Endothelial cell of umbilical vein (primary cell): ENCODE results near the gene DENND1C. TPM values are rescaled to one million over a fixed set of nuclear protein-coding genes. Genes with fewer than 3 reads are reported as not detected.

Experiments used
- BruUV-seq: library from RNA; stranded (reverse); fragments of 400-500 nt; replicated peaks from 2 replicates; lab custom pipeline; 2021; lab: Mats Ljungman, UMichigan
- CTCF ChIA-PET: fragments of 300-600, 350-600 bp; sonication (Branson Sonifier 250); formaldehyde crosslinking; loops from one replicate; lab custom pipeline; 2021; ENCODE audit warnings: antibody characterized with exemption, inconsistent platforms; lab: Charles Lee
- POLR2A ChIA-PET: fragments of 300-600, 350-600 bp; sonication (Branson Sonifier 250); formaldehyde crosslinking; loops from one replicate; lab custom pipeline; 2021; ENCODE audit warnings: antibody characterized with exemption, inconsistent platforms; lab: Charles Lee
- DNase-seq: peaks from one replicate; pipeline ENCODE4 v3.0.0-alpha.2; 2011; ENCODE audit warnings: low read depth, low spot score
- FAIRE-seq: peaks from 2 replicates; lab custom pipeline; 2011; peaks lifted over from hg19 to GRCh38; lab: Jason Lieb, UNC
- H2AFZ ChIP-seq: 2 replicates; pipeline ENCODE4 v1.6.0; 2012; ENCODE audit warnings: low read depth, low read length, control low read depth, inconsistent platforms
- H3K27ac ChIP-seq: 2 replicates; pipeline ENCODE4 v1.5.1; 2011; ENCODE audit warnings: low read depth, mild to moderate bottlenecking, control low read depth, low read length, moderate library complexity; ENCODE audit not compliant: insufficient read depth
- H3K27me3 ChIP-seq, 2 experiments: 2 replicates each; pipeline versions ENCODE4 v1.6.0 to v1.6.1; 2011; ENCODE audit warnings: low read length in 2 of 2, mixed read lengths in 1 of 2; ENCODE audit not compliant: control insufficient read depth in 2 of 2, insufficient read depth in 2 of 2
- H3K36me3 ChIP-seq, 2 experiments: 2 replicates in 1 of 2; 3 replicates in 1 of 2; pipeline ENCODE4 v1.5.1; 2011; ENCODE audit warnings: low read length in 2 of 2, mild to moderate bottlenecking in 1 of 2, moderate library complexity in 1 of 2; ENCODE audit not compliant: control insufficient read depth in 2 of 2, insufficient read depth in 2 of 2; ENCODE audit errors: extremely low read depth in 1 of 2
- H3K4me1 ChIP-seq: 3 replicates; pipeline ENCODE4 v1.5.1; 2011; ENCODE audit warnings: mild to moderate bottlenecking, low read length; ENCODE audit not compliant: control insufficient read depth, insufficient read depth; ENCODE audit errors: extremely low read depth
- H3K4me2 ChIP-seq: 2 replicates; pipeline ENCODE4 v1.6.1; 2011; ENCODE audit warnings: low read length, control low read depth, mixed read lengths; ENCODE audit not compliant: insufficient read depth
- H3K4me3 ChIP-seq, 3 experiments: fragments of 200-600 bp in 1 of 3; sonication (generic), shearing (Covaris generic) in 1 of 3; replicated peaks in 1 of 3; 2 replicates each; pipeline ENCODE4 v1.5.1; 2011 to 2016; ENCODE audit warnings: control low read depth in 3 of 3, low read length in 3 of 3, mild to moderate bottlenecking in 2 of 3, inconsistent platforms in 1 of 3, low read depth in 1 of 3, moderate library complexity in 1 of 3; ENCODE audit not compliant: insufficient read depth in 1 of 3
- H3K79me2 ChIP-seq: 2 replicates; pipeline ENCODE4 v1.6.0; 2012; ENCODE audit warnings: low read length, inconsistent platforms; ENCODE audit not compliant: control insufficient read depth, insufficient read depth
- H3K9ac ChIP-seq: replicated peaks from 2 replicates; pipeline ENCODE3; 2011; ENCODE audit warnings: low read length, control low read depth; ENCODE audit not compliant: insufficient read depth; ENCODE audit errors: extremely low read depth
- H3K9me1 ChIP-seq: replicated peaks from 3 replicates; pipeline ENCODE4 v1.6.0; 2011; ENCODE audit warnings: mild to moderate bottlenecking, low read length; ENCODE audit not compliant: control insufficient read depth, insufficient read depth; ENCODE audit errors: extremely low read depth
- H3K9me3 ChIP-seq: replicated peaks from 2 replicates; pipeline ENCODE4 v1.5.1; 2012; ENCODE audit warnings: low read length, inconsistent platforms; ENCODE audit not compliant: control insufficient read depth, insufficient read depth
- H4K20me1 ChIP-seq: replicated peaks from 2 replicates; pipeline ENCODE3; 2011; ENCODE audit warnings: mild to moderate bottlenecking, low read length; ENCODE audit not compliant: control insufficient read depth, insufficient read depth; ENCODE audit errors: extremely low read depth
- CTCF ChIP-seq, 2 donors: IDR thresholded peaks; 1 replicate in 1 of 2; 2 replicates in 1 of 2; pipeline ENCODE4 v1.5.1; 2011; ENCODE audit warnings: low read length in 2 of 2, mild to moderate bottlenecking in 2 of 2, moderate library complexity in 2 of 2, control low read depth in 1 of 2, inconsistent platforms in 1 of 2, low read depth in 1 of 2; ENCODE audit not compliant: insufficient read depth in 1 of 2; ENCODE audit errors: extremely low read depth in 1 of 2
- EZH2 ChIP-seq: IDR thresholded peaks from 2 replicates; pipeline ENCODE4 v1.6.1; 2012; ENCODE audit warnings: borderline replicate concordance, low read depth, mild to moderate bottlenecking, moderate library complexity, low read length, inconsistent platforms; ENCODE audit not compliant: severe bottlenecking
- FOS ChIP-seq: IDR thresholded peaks from 2 replicates; pipeline ENCODE4 v1.6.1; 2011; ENCODE audit warnings: mild to moderate bottlenecking, low read length, moderate library complexity, borderline replicate concordance; ENCODE audit not compliant: insufficient read depth
- GATA2 ChIP-seq: IDR thresholded peaks from 2 replicates; pipeline ENCODE4 v1.7.0; 2011; ENCODE audit warnings: low read depth, mild to moderate bottlenecking, moderate library complexity, mixed read lengths, low read length; ENCODE audit not compliant: insufficient read length, insufficient read depth
- JUN ChIP-seq: IDR thresholded peaks from 2 replicates; pipeline ENCODE4 v1.6.1; 2011; ENCODE audit warnings: borderline replicate concordance, low read depth; ENCODE audit not compliant: insufficient read length, insufficient read depth
- MAX ChIP-seq: IDR thresholded peaks from 2 replicates; pipeline ENCODE4 v1.6.1; 2011; ENCODE audit not compliant: insufficient read depth, insufficient read length
- MYC ChIP-seq: IDR thresholded peaks from one replicate; pipeline ENCODE4 v1.6.1; 2011; ENCODE audit warnings: mild to moderate bottlenecking, low read depth, low read length
- POLR2A ChIP-seq: IDR thresholded peaks from 2 replicates; pipeline ENCODE4 v1.6.1; 2012; ENCODE audit warnings: low read depth, mild to moderate bottlenecking, control low read depth, low read length
- POLR2AphosphoS5 ChIP-seq: IDR thresholded peaks from 2 replicates; pipeline ENCODE4 v1.6.1; 2012; ENCODE audit warnings: low read depth, mild to moderate bottlenecking, control low read depth, low read length, moderate library complexity; ENCODE audit not compliant: insufficient read depth
- dilution Hi-C: fragments of 300-500 bp; cut with MboI; formaldehyde crosslinking; loops from one replicate; pipeline ENCODE4 v1.15.0; 2019; ENCODE audit warnings: low sequenced_read_pairs; ENCODE audit not compliant: extremely low pct_ligation_motif_present
- intact Hi-C: fragments of 100-400 bp; cut with micrococcal nuclease; formaldehyde crosslinking; loops from one replicate; pipeline ENCODE4 v1.10.0; 2022
- polyA plus RNA-seq, 4 experiments: library from polyadenylated mRNA; depleted of rRNA in 3 of 4; stranded (reverse) in 3 of 4; unstranded in 1 of 4; fragments of >200 nt; gene quantifications; 2 replicates each; pipeline versions ENCODE4 v1.2.1 to v1.2.3, GENCODE V29; 2011 to 2012; ENCODE audit warnings: missing spikeins in 1 of 4
- total RNA-seq: library from RNA; stranded (reverse); gene quantifications from 2 replicates; pipeline ENCODE4 v1.2.3, GENCODE V29; 2021

DENND1C gene
- total and polyA plus RNA-seq, 2 donors (not counting 3 experiments of a cell fraction or from before 2014, with no cell fraction given), result not detected

- TF ChIP-seq GATA2 (no peak), POLR2A (no peak)
Observed at GRCh38 chr19:6443986-6444385, 37.6 kb downstream of the DENND1C start.

GRCh38 chr19:6442087-6442688, 39.4 kb downstream of the DENND1C start:
- CTCF ChIA-PET, result no interaction called here
- intact Hi-C loops, result no loop called here
- TF ChIP-seq EZH2, result no peak
- TF ChIP-seq MAX, result no peak
- TF ChIP-seq MYC, result no peak
- no peak for TF ChIP-seq GATA2
- TF ChIP-seq JUN, result no peak
- no peak for TF ChIP-seq CTCF (IDR thresholded peaks at IDR 0.05; ENCODE audit: extremely low read depth in 1 of 2, insufficient read depth in 1 of 2, low read depth in 1 of 2, low read length in 2 of 2)
- TF ChIP-seq POLR2AphosphoS5, result no peak
- no peak for TF ChIP-seq FOS
- no peak for TF ChIP-seq POLR2A
- H3K27ac ChIP-seq, result no peak overlapping the region
- dilution Hi-C loops, result no loop called here
- H3K9me3 ChIP-seq, result no peaks in the 10 kb centered on the region
- no TSS peak for BruUV-seq
- no peaks in the 10 kb centered on the region for H3K79me2 ChIP-seq
- FAIRE-seq (no peak), DNase-seq (no peak)
- H3K9me1 ChIP-seq, result no peaks in the 10 kb centered on the region
- no peaks in the 10 kb centered on the region for H3K27me3 ChIP-seq
- H2AFZ ChIP-seq, result no peak overlapping the region
- H3K36me3 ChIP-seq, result no peaks in the 10 kb centered on the region
- H3K9ac ChIP-seq, result no peak overlapping the region
- POLR2A ChIA-PET, result no interaction called here
- H4K20me1 ChIP-seq, result no peaks in the 10 kb centered on the region
- H3K4me1 ChIP-seq, result no peaks in the 10 kb centered on the region
- H3K4me3 ChIP-seq, result no peak overlapping the region
- H3K4me2 ChIP-seq, result no peak overlapping the region

More at GRCh38 chr19:6443986-6444385, 37.6 kb downstream of the DENND1C start:
- no TSS peak for BruUV-seq
- no peak overlapping the region for H3K4me3 ChIP-seq
- no peak for FAIRE-seq
- no peaks in the 10 kb centered on the region for H3K4me1 ChIP-seq
- no peaks in the 10 kb centered on the region for H3K27me3 ChIP-seq
- H4K20me1 ChIP-seq, result no peaks in the 10 kb centered on the region
- no peak overlapping the region for H3K9ac ChIP-seq
- no peaks in the 10 kb centered on the region for H3K79me2 ChIP-seq
- no peaks in the 10 kb centered on the region for H3K9me3 ChIP-seq
- no peak overlapping the region for H2AFZ ChIP-seq
- POLR2A ChIA-PET, result no interaction called here
- H3K9me1 ChIP-seq, result no peaks in the 10 kb centered on the region
- H3K4me2 ChIP-seq, result no peak overlapping the region
- dilution Hi-C loops, result no loop called here
- intact Hi-C loops, result no loop called here
- no peaks in the 10 kb centered on the region for H3K36me3 ChIP-seq
- CTCF ChIA-PET, result no interaction called here
- no peak for DNase-seq
- no peak overlapping the region for H3K27ac ChIP-seq
